HT1080 (cell line): ENCODE data around the gene SH3RF2. TPM values are rescaled to one million over a fixed set of nuclear protein-coding genes. Genes with fewer than 3 reads are reported as not detected.
"Not testable (repeated sequence)": the region's sequence is repeated elsewhere in the genome, so short reads cannot be mapped to it uniquely, and the experiment has no call there.

ENCODE experiments used
- DNase-seq: peaks from one replicate; pipeline ENCODE4 v3.0.0-alpha.2; 2015; ENCODE audit warnings: low read depth
- total RNA-seq: library from RNA; depleted of rRNA; stranded (reverse); fragments of >200 nt; shearing (Covaris generic); gene quantifications from 2 replicates; pipeline ENCODE4 v1.2.3, GENCODE V29; 2014

Gene SH3RF2
- total RNA-seq, 1 experiment from 2014 or later = 18.9 TPM

DNA sequence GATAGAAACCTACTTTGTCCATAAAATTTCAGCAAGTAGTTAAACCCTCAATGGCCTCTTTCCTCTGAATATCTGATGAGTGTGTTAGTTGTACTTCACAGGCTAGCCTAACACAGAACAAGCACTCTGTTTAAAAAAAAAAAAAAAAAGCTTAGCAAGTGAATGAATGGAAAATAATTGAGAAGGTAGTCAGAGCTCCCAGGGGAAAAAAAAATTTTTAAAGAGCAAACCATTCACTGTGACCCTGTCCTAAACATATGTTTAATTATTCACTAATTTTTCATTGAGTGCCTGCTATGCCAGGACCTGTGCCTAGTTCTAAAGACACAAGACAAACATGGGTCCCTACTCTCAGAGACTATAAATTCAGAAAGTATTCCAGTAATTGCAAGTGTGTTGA is 69.3 kb downstream of the SH3RF2 start:
- no peak for DNase-seq

DNA sequence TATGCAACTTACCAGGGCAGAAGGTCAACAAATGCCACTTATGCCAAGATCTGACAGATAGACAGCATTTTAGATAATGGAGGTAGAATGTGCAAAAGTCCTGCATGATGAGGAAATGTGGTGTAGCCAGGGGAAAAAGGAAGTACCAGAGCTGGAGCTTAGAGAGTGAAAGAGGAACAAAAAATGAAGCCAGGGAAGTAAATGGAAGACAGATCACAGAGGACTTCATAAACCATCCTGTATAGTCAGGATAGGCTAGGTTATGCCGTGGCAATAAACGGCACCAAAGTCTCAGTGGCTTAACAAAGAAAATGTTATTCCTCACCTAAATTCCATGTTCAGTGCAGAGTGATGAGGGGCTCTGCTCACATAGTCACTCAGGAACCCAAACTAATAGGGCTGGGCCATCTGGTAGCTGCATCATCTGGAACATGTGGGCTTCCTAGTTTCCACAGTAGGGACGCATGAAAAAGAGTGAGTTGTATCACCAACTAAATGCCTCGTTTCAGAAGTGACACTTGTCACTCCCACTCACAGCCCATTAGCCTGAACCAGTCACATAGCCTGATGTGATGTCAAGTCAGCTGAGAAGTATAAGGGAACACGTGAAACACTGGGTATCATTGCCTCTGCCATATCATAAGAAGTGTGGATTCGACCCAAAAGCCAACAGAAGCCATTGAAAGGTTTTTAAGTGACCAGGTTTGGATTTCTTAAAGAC is 70.3 kb downstream of the SH3RF2 start:
- DNase-seq = no peak

DNA sequence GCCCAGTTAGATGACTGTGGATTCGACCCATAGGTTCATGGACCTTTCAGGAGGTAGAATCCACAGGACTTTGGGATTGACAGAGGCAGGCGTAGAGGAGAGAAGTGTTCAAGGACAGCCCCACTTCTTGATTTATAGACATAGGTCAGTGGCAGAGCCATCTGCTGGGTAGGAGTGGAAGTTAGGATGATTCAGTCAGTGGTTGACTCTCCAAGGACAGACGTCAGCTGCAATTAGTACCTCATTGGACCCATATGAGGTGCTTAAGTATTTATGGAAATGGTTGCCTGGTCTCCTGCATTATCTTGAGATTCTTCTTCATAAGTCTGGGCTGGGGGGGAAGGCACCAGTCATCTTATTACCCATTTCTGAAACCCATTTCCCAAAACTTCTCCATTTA is 70.9 kb downstream of the SH3RF2 start:
- peak; percentile 37 for DNase-seq

DNA sequence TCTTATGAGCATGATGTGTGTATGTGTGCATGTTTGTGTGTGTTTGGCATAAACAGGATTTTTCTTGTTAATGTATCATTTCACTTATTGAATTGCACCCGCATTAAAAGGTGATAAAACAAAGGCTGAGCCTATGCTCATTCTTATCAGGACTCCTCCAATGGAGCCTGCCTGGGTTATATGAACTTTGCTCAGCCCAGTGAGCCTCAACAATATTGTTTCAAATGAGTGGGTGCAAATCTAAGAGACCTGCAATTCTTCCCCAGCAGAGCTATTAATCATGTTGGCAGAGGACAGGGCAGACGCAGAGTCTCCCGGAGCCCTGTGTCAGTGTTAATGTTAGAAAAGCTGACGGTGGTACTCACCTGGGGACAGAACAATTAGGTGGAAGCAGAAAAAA is 71.6 kb downstream of the SH3RF2 start:
- no peak for DNase-seq

DNA sequence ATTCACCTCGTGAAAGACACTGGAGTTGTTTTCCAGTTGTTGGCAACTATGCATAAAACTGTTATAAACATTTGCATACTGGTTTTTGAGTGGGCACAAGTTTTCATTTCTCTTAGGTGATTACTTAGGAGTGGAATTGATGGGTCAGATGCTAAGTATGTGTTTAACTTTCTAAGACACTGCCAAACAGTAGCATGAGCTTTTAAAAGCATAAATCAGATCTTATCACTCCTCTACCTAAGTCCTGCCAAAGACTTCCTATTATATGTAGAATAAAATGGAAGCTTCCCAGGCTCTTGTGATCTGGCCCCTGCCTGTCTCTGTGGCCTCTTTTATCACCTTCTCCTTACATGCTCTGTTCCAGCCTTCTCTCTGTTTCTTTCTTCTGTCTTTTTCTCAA is 72.6 kb downstream of the SH3RF2 start:
- DNase-seq = no peak

DNA sequence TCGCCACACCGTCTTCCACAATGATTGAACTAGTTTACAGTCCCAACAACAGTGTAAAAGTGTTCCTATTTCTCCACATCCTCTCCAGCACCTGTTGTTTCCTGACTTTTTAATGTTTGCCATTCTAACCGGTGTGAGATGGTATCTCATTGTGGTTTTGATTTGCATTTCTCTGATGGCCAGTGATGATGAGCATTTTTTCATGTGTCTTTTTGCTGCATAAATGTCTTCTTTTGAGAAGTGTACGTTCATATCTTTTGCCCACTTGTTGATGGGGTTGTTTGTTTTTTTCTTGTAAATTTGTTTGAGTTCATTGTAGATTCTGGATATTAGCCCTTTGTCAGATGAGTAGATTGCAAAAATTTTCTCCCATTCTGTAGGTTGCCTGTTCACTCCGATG is 74.1 kb downstream of the SH3RF2 start:
- not testable (repeated sequence) for DNase-seq

DNA sequence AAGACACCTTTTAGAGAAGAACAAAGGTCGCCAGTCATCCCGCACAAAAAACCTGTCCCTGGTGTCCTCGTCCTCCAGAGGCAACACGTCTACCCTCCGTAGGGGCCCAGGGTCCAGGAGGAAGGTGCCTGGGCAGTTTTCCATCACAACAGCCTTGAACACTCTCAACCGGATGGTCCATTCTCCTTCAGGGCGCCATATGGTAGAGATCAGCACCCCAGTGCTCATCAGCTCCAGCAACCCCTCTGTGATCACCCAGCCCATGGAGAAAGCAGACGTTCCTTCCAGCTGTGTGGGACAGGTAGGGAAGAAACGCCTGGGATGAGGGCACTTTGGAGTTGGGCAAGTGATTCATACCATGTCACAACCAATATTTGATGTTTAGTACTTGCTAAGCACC is 77.4 kb downstream of the SH3RF2 start:
- no peak for DNase-seq

DNA sequence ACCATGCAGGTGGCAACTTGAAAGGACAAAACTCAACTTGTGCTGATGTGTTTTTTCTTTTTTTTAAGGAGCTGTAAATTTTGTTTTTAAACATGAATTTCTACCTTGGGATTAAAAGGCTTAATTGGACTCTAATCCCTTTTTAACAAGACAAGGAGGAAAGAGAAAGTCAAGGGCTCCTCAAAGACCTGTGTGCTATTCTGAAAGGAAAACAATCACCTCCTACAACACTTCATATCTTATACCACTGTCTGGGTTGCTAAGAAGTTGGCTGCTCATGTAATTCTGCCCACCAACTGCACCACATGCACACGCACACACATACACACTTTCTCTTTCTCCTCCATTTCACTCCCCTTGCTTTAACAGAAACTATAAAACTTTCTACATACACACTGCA is 78.6 kb downstream of the SH3RF2 start:
- DNase-seq = no peak

DNA sequence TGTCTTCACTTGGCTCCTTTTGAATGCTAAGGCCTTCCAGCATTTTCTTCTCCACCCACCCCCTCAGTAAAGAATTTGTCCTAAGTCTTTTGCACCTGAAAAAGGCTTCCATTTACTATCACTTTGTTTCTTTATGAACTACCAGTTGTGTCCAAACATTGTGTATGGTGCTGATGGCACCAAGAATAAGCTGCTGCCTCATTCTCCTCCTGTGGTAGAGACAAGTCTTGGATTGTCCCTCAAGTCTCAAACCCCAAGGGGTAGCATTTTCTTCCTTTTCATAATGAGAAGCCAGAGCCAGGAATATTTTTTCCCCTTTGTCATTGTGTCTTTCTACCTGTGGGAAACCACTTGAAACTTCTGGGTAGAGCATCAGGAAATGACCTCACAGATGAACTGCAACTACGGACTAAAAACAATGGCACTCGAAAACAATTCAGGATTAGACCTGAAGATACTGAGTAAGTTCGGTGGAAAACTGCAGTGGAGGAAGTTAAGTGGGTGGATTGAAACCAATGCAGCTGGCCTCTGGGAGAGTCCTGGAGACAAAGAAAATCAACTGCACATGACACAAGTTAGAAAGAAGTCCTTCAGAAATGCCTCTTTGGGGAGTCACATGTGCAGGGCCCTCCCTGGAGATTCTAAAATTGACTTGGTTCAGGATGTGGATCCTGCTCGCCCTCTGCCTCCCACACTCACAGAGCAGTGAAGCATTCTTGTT is 80.5 kb downstream of the SH3RF2 start:
- no peak for DNase-seq

DNA sequence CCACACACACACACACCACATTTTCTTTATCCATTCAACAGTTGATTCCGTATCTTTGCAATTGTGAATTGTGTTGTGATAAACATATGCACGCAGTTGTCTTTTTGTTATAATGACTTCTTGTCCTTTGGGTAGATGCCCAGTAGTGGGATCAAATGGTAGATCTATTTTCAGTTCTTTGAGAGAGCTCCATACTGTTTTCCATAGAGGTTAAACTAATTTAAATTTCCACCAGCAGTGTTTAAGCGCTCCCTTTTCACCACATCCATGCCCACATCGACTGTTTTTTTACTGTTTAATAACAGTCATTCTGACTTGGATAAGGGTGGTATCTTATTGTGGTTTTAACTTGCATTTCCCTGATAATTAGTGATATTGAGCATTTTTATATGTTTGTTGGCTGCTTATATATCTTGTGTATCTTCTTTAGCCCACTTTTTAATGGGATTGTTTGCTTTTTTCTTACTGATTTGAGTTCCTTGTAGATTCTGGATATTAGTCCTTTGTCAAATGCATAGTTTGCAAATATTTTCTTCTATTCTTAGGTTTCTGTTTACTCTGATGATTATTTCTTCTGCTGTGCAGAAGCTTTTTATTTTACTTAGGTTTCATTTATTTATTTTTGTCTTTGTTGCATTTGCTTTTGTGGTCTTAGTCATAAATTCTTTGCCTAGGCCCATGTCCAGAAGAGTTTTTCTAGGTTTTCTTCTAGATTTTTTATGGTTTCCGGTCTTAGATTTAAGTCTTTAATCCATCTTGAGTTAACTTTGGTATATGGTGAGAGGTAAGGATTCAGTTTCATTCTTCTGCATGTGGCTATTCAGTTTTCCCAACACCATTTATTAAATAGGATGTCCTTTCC is 82.4 kb downstream of the SH3RF2 start:
- no peak for DNase-seq

DNA sequence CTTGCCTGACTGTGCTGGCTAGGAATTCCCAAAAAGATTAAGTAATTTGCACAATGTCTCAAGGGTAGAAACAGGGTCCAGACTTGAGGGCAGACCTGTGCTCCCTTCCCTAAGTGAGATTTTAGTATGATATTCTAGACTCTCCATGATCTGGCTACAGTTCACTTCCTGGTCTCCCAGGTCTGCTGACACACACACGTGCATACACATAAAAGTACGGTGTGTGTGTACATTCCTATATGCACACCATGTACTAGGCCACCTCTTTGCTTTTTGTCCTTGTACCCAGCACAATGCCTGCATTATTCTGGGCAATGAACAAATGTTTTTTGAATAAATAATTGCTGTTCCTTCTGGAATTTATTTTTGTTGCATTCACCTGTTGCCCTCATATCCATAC is 83.7 kb downstream of the SH3RF2 start:
- DNase-seq = no peak

DNA sequence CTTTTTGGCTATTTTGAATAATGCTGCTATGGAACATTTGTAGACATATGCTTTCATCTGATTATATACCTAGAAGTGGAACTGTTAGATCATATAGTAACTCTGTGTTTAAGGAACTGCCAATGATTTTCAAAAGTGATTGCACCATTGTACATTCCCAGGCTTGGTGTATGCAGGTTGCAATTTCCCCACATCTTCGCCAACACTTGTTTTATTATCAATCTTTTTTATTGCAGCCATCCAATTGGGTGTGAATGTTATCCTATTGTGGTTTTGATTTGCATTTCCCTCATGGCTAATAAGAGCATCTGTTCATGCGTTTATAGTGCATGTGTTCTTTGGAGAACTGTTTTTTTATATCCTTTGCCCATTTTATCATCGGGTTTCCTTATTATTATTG is 87.7 kb downstream of the SH3RF2 start:
- DNase-seq = no peak

DNA sequence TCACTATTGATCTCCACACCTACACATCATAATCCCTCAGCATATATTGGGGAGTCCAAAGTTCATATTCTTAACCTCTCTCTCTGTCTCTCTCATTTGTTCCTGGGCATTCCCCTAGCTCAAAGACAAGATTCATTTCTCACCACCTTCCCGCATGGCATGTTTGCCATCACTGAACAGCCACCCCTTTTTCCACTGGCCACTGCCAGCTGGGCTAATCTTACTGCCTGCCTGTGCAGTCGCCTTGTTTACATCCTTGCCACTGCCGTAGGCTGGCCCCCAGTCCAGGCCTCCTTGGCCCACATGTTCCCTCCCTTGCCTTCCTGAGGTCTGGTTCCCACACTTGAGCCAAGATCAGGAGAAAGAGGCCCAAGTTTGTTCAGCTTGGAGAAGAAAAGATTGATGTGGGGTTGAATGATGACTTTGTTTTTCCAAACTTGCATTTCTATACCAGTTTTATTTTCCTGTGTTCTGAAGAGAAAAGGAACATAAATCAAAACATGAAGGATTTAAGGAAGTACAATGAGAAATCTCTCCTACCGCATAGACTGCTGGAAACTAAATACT is 88.8 kb downstream of the SH3RF2 start:
- DNase-seq = no peak

DNA sequence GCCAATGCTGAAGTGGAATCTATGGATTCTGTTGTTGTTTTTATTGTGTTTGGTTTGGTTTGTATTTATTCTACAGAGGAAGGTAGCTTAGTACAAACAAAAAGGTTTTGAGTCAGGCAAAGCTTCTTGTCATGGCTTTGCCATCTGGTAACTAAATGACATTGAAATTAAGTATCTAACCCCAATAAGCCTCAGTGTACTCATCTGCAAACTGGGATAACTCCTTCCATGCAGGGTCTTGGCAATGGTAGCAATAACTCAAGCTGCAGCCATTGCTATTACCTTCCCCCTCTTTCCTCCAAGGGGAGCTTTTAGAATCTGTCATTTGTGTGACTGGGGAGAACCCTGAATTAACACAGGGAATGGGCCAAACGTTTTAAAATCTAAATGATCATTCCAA is 89.3 kb downstream of the SH3RF2 start:
- DNase-seq = no peak

DNA sequence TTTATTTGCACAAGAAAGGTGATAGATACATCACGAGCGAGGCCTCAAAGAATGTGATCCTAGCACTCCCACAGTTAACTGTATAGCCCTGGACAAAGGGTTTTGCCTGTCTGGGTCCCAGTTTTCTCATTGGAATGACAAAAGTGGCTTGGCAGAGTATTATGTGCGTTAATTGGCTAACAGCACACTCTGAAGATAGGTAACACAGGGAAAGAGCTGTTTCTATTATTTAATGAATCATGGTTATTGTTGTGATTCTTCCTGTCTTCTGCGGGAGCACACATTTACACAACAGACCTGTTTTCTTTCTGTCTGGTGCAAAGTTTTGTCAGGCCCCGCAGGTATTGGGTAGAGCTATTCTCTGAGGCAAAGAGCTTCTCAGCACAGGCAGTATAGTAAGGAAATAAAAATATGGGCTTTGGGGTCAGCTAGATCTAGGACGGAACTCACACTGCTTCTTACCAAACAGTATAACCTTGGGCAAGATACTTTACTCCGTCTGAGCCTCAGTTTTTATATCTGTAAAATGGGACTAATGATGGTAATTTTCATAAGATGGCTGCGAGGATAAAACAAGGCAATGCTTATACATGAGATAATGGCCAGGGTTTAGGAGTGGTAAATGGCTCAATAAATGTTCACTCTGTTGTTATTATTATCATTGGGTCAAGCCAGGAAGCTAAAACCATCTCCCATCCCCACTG is 90.1 kb downstream of the SH3RF2 start:
- no peak for DNase-seq

DNA sequence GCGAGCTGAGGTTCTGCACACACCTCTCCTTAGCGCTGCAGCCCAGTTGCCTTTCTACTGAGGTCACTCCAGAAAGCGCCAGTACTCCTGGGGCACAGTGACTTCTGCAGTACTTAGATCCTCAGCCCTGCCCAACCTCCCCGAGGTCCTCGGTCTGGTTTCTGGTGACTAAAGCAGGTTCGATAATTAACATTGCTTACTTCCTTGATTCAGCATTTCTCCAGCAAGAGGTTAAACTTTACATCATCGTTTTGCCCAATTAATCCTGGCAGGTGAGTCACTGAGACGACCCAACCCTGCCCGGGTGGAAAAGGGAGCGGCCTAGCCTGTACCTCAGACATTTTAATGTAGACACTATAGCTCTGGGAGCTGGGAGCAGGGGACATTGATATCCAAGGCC is 91.4 kb downstream of the SH3RF2 start:
- no peak for DNase-seq

DNA sequence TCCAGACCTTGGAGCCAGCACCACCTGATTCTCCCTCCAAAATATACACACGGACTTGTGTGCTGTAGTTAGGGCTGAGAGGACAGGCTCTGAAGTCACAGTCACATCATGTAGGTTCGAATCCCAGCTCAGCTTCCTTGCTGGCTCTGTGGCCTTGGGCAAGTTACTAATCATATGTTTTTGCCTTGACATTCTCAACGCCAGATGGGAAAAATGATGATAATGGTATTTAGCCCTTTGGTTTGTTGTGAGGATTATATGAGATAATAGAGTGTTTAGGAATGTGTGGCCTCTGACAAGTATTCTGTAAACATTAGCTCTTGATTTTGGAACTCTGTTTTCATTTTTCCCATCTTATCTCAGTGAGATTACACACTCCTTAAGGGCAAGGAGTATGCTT is 96.5 kb downstream of the SH3RF2 start:
- DNase-seq = no peak

DNA sequence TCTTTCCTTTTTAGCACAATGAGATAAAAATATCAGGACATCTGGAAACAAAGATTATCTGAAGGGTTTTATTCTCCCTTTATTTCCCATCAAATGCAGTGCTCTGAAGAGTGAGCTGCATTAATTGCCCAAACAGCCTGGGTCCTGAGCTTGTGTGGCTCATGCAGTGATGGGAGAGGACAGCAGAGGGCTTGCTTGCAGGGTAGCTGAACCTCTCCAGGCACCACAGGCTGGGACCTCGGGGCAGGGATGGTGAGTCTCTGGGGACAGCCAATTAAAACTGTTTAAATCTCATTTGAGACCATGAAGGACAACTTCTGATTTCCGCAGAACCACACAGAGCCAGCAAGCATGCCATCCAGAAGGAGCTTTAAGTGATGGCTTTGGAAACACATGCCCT is 97.7 kb downstream of the SH3RF2 start:
- no peak for DNase-seq

DNA sequence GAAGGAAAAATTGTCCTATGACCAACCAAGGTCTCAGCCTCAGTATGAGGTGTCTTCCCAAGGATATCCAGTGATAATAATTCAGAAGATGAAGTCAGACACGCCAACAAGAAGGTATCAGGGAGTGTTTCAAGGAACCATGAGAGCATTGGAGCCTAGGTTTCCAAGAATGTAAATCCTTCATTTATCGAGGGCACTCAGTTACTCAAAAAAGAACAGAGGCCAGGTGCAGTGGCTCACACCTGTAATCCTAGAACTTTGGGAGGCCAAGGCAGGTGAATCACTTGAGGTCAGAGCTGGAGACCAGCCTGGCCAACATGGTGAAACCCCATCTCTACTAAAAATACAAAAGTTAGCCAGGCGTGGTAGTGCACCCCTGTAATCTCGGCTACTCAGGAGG is 98.2 kb downstream of the SH3RF2 start:
- no peak for DNase-seq

DNA sequence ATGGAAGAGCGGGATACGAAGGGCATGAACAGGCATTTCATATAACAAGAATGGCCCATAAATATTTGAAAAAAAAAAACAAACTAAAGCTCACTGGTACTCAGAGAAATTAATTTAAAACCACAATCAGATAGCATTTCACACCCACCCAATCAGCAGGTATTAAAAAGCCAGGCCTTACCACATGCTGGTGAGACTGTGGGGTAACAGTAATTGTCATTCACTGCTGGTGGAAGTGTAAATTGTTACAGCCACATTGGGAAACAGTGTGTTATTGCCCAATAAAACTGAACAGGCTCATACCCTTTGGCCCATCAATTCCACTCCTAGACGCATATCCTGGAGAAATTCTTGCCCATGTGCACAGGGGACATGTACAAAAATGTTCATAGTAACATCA is 103.0 kb downstream of the SH3RF2 start:
- DNase-seq = no peak

DNA sequence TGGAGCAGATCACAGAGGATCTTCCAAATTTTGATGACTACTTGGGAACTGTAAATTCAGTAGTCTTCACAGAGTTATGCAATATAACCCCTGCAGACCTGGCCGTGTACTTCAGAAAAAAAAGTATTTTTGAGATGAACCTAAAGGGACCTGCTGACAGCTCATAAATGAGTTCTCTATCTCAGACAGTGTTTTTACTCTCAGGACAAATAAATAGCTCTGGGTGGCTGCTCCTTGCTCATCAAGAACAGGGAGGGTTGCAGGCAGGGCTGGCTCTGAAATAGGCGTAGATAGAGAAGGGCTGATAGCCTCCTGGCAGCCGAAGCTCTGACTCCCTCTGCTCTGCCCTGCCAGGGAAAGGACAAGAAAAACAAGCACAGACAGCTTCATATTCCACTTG is 104.1 kb downstream of the SH3RF2 start:
- no peak for DNase-seq
